Hematopoietic multipotent progenitor cell (in vitro differentiated cells): ENCODE results near the gene FANCG. TPM values are rescaled to one million over a fixed set of nuclear protein-coding genes. Genes with fewer than 3 reads are reported as not detected.

Experiments
- DNase-seq, 3 donors: peaks; one replicate each; pipeline ENCODE4 v3.0.0-alpha.2; 2011 to 2015; ENCODE audit warnings: low read depth in 2 of 3, low spot score in 2 of 3
- total RNA-seq: library from RNA; depleted of rRNA; stranded (reverse); fragments of >200 nt; gene quantifications from one replicate; pipeline ENCODE4 v1.2.3, GENCODE V29; 2012

The FANCG gene
- total RNA-seq, 1 donor, result 21.3 TPM

DNA sequence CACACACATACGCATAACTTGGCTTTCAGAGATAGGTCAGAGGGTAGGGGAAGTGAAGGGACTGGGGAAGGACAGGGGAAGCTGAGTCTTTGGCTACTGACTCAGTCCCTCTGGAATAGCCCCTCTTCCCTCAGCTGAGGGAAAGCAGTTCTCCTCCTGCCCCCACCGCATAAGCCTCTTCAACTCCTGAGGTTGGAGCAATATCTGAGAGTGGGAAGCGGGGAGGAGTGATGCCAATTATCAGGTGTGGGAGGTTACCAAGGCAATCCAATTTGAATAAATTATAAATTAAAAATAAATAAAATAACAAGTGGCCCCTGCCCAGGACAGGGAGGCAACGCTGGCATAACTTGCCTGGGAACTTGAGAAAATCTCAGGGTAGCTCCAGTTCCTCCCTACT, 24.8 kb upstream of the FANCG start:
- DNase-seq, result no peak

DNA sequence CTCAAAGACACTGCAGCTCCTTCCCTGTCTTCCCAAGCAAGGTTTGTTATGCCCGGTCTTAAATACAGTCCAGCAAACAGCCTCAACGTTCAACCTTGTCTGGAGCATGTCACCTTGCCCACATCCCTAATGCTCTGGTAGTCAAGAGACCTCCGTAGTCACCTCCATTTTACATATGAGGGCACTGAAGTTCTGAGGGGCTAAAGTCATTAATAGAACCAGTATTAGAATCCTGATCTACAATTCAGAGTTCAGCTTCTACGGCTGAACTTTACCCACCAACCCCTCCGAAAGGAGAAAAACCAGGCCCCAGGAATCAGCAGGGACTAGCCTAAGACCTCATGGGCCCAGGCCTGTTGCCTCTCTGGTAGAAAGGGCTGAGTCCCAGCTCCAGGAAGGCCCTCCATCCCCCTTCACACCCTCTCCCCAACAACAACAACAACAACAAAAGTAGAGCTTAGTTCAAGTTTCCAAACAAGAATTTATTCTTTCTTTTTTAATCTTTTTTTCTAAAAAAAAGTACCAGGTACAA, 24.0 kb upstream of the FANCG start:
- DNase-seq, result no peak

DNA sequence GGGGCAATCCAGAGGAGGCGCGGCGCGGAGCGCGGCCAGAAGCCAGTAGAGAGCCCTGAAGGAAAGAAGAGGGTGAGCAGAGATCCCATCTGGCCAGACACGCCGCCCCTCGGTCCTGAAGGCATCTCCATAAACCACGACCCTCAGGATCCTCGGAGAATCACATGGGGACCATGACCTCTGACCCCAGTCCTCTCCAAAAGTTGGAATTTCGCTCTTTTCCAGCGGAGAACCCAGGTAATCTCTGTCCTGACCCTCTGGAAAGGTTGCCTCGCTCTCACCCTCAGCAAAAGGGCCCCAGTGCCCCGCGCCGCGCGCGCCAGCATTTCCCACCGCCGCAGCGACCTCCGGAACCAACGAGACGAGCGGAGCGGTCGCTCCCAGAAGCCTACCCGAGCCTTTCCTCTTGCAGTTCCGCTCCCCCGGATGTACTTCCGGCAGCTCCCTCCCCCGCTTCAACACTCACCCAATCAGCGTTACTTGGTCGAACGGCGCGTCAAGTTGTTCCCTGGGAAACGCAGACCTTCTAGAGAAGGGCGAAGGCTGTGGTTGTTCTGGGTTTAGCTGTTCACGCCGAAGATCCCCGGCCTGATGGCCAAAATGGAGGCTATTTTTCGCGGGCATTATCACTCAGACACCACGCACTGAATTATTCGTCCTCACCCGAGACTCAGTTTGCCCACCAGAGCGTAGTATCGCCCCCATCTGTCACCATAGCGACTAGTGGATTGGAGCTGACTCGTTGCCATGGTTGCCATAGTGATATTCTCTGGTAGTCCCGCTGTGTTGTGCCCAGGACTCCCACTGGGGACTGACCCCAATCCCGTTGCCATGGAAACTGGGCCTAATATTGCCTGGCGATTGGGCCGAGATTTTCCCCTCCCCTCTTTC, 23.3 kb upstream of the FANCG start, which contains the start of gene STOML2:
Gene STOML2, minus strand, starts transcription at position 363 of the 891 bp plus-strand sequence. Its CDS starts 37 bp downstream, at position 326.
- peak; percentile 74 to 98 (median 96) for DNase-seq

DNA sequence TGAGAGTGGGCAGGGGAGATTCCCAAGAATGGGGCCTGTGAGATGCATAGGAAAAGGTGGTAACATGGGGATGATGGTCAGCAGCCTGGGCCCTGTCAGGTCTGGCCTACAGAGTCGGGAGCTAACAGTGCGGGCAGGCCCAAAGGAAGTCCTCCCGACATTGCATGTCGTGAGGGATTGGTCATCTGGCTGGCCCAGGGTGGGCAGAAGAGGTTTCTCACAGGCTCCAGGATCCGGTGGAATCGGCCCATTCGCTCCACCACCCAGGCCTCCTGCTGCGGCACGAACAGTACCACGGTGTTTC, 22.7 kb upstream of the FANCG start:
- no peak for DNase-seq

DNA sequence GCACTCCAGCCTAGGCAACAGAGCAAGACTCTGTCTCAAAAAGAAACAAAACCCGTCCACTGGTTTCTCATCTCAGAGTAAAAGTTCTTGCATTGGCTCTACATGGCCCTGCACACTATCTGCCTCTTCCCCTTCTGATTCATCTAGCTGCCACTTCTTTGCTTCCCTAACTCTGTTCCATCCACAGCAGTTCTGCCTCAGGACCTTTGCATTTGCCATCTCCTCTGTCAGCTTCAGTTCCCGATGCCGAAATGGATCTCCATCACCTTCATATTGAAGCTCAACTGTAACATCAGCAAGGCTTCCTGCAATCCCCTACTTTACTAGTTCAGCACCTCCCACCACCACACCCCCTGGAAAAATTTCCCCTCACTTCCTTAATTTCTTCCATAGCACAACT, 17.8 kb upstream of the FANCG start:
- DNase-seq, result no peak

DNA sequence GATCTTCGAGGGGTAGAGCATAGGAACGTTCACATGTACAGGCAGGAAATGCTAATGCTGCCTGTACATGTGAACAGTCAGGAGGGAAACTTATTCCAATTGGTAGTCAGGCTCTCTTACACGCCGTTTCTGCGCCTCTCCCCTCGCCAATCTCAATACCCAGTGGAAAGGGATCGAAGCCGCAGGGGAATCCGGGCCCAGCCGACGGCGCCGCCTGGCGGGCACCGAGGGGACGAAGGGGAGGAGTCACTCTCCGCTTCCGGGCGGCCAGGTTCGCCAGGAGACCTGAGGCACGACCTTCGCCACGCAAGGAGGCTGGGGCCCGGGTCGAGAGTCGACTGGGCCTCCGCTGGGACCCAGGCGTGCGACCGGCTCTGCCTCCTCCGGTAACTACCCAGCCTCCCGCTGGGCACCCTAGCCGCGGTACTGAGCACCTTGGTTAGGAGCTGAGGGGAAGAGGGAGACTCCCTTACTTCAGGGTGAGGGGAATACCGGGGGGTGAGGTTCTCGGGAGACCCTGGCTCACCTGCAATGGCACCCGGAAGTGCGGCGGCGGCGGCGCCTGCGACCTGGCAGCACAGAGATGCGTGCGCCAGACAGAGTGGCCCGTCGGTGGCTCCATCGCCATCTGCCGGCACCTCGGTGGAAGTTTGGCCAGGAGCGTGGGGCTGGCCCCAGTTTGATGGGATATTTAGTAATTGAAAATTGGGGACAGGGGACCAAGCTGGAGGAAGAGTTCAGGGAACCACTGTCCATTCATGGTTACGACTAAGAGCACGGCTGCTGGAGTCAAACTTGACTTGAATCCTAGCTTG, 16.5 kb upstream of the FANCG start, which contains the start of gene PIGO:
Gene PIGO, minus strand, starts transcription at position 557 of the 815 bp plus-strand sequence. CDS start 1,026 bp downstream, outside the sequence.
- peak; percentile 80 to 90 (median 88) for DNase-seq

DNA sequence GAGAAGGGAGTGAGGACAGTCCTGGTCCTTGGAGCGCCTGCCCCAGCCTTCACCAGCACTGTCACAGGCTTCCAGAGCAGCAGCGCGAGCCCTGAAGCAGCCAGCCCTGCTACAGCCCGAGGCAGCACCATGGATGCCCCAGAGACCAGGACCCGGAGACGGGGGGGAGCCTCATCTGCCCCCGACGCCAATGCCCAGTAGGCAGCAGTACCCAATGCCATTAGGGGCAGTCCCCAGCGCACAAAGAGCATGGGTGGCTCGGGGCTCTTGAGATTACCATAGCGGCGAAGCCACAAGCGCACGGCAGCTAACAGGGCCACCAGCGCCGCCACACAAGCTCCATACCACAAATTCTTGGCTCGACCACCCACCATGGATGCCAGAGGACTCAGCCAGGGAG, 11.8 kb upstream of the FANCG start:
- DNase-seq, result no peak

DNA sequence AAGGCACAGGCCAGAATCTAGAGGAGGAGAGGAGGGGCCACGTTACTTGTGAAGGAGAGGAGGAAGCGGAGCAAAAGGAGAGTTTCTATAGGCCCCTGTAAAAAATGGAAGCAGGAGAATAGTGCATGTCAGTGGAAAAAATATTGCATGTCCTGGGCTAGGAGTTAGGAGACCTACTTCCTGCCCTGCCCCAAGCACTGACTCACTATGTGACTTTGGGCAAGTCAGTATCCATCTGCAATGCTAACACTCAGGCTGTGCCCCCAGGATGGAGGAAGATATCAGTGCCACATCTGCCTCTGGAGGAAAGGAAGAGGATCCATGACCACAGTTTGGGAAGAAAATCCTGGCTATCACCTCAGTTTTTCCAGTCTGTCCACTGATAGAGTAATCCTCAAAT, 9.7 kb upstream of the FANCG start:
- DNase-seq, result no peak

DNA sequence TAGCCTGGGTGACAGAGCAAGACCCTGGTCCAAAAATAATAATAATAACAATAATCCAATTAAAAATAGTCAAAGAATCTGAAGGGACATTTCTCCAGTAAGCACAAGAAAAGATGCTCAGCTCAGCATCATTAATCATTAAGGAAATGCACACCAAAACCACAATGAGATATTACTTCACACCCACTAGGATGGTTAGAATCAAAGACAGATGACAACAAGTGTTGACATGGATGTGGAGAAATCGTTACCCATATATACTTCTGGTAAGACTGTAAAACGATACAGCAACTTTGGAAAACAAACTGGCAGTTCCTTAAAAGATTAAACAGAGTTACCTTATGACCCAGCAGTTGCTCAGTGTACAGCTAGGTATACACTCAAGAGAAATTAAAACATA, 5.3 kb upstream of the FANCG start:
- no peak for DNase-seq

DNA sequence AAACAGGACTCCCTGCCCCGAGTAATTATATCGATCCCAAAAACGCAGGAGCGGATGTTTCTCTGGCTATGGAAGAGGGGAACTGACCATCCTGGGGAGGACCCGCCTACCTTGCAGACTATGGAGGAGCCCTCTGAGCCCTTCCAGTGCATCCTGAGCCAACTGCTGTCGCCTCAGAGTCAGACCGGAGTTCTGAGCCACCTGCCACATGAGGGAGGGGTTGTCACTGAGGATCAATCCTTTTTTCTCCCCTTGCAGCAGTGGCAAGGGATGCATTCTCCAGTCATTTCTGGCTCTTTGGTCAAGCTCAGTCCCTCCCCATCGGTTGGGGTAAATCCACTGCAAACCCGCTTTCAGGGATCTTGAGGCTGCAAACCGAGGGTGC, 709 bp downstream of the FANCG start:
- DNase-seq, result no peak

DNA sequence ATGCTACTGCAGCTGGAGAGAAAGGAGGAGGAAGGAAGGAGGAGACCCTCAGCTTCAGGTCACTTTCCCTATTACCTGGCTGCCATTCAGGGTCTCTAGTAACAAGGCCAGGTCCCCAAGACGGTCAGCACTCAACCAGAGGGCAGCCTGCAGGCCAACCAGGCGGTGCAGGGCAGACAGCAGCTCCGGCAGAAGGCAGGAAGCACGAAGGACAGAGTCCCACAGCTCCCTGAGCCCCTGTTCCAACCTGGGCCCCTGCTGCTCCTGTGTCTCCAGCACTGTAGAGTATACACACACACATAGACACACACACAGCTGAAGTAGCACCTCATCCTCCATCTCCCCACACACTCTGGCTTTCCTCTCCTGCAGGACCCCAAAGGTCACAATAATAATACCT, 1.7 kb downstream of the FANCG start:
- DNase-seq, result no peak

DNA sequence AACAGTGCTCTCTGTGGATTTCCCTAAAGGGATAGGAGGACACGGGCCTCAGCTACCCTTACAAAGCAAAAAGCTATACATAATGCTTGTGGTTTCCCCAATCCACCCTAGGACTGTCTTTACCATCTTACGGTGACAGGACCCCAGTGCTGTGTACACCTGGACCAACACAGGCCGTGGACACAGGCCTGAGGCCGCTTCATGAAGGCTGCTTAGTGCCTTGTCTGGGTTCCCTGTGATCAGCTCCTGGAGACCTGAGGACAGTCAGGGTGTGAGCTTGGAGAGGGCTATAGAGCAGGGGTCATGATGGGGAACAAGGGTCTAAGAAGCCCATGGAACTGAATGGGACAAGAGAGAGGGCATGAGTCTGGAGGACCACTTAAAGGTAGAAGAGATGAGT, 2.9 kb downstream of the FANCG start:
- no peak for DNase-seq

DNA sequence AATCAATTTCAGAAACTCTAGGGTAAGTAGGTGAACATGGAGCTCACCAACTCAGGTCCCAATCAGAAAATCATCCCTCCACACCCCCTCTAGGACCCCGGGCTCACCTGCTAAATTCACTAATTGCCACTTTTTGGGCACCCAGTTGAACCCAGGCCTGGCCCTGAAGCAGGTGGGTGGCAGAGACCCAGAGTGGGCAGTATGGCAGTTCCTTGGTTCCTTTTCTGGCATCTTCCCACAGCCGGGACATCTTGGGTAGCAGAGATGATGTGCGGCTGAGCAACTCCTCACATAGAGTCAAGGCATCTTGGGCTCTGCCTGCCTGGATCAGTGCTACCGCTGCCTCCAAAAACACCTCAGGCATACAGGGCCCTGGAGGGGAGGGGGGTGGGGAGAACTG, 4.4 kb downstream of the FANCG start:
- DNase-seq, result no peak

DNA sequence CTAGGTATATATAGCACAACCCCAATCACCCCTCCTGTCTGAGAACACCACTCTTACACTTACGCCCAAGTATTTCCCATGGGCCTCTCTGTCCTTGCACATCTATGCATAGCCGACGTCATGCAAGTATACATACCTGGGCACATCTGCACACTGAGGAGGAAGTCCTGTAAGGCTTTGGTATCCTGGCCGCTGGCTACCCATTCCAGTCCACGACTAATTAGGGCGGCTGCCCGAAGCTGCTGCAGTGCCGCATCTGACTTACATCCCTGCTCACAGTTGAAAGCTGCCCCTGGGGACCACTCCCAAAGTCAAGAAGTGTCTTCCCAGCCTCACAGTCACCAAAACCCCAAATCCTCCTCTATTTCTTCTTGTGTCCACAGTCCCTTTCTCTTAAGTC, 5.0 kb downstream of the FANCG start:
- no peak for DNase-seq

DNA sequence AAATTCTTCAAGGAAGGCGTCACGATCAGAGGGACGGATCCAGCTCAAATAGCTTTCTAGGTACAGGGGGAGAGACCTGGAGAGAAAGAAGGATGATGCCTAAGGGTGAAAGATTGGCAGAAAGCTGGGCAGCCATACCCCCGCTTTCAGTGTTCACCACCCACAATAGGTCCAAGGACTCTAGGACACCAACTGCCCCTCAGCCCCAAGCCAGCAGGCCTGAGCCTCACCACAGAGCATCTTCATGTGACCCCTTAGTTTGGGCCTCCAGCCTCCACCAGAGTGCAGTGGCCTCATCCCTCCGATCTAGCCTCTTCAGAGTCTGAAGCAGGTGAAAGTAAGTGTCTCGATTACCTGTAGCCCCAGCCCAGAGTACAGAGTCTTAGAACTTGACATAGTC, 5.6 kb downstream of the FANCG start:
- DNase-seq, result no peak

DNA sequence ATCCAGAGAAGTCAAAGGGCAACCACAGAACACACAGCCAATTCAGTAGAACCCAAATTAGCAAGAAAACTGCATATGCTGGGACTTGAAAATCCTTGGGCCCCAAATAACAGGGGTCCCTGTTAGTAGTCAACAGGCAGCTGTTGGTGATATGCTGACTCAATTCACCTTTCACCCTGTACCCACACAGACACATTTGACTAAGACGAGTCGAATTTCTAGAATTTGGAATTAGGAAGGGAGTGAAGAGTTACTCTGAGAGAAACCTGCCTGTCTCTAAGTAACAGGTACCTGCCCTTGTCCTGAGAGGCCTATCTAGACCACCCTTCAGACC, 6.5 kb downstream of the FANCG start:
- DNase-seq, result no peak

DNA sequence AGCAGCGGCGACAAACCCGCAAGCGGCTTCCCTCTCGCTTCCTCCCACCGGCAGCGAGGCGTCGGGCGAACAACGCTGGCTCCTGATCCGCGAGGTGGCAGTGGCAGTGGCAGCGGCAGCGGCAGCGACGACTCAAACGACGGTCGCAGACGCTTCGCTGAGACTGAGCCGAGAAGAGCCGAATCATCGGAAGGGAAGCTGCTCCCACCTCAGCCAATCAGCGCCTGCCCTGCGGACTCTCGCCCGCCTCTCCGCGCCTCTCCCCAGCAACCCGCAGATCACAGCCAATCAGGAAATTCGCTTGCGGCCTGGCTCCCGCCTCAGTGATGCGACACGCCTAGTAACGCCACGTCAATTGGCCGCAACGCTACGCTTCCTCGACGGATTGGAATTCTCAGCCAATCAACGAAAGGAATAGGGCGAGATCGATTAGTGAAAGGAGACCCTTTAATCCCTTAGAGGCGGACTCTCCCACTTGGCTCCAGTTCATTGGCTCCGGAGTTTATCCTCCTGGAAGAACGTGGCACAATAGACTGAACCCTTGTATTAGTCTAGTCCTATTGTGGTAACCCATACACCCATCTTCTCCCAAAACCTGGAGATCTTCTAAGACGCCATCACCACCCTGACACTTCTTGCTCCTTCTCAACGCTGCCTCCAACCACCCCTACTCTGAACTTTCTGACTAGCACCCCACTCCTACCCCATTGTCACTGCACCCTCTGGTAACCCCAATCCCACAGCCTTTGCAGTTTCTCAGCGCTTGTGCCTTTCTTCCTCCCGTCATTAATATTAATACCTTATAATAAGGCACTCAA, 7.1 kb downstream of the FANCG start, which contains the start of gene VCP:
Gene VCP, minus strand, starts transcription at position 165 of the 818 bp plus-strand sequence. CDS start 272 bp downstream, outside the sequence.
- DNase-seq, result peak; percentile 88 to 99 (median 98)

DNA sequence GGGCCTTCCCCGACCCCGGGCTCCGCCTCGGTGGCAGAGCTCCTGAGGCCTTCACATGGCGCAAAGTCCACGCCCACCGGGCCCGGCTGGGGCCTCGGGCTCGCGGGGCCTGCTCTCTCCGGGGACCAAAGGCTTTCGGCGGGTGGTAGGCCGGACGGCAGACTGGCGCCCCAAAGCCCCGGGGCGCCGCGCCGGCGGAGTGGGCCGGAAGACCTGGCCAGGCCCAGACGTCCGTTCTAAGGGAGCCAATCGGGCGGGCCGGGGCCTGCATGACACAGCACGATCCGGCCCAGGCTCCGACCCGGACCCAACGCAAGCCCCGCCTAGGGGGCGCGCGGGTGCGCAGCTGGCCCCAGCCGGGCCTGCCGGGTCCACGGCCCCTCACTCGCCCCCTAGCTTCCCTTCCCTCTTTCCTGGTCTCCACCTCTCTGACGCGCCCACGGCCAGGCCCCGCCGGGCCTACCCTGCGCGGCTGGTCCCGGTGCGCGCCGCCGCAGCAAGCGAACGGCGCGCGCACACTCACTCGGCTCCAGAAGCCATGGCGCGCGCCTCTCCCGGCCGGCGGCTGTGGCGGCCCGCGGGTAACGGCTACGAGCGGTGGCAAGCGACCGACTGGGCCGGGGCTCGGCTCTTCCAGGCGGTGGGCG, 7.8 kb downstream of the FANCG start:
- DNase-seq, result peak; percentile 68 to 93 (median 92)

DNA sequence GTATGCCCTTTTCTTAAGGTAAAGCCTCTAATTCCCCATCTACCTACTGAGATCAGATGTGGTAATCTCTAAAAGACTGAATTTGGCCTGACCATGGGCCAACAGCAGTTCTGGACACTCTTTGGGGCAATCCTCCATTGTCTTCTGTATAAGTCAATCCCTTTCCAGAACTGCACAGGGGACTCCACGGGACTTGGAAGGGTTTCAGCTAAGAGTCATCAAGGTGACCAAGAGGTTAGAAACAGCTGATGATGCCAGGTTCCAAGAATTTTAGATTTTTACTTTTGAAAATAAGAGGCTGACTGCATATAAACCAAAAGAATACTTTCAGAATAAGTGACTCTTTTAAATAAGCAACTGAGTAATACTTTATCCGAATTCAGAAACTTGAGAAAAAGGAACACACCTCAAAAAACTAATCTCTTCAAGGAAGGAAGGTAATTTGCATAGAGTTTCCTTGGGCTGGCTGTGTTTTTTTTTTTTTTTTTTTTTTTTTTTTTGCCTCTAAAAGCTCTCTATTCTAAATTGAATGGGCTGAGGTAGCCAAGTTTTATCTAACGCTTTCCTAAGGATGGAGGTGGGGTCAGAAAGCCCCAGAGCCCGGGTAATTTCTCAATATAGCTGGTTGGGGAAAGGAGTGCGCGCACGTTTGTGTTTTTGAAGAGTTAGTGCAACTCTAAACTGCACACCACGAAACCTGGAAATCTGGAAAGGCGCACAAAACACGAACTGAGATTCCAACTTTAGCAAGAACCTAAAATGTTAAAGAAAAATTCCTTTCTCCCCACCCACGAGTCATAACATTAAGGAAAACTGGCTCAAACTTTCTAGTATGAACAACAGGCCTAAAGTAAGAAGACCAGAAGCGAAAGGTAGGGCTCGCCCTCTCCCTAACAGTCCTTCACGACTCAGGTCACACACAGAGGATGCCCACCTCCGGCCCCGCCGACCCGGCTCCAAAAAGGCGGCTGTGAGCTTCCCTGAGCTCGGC, 8.6 kb downstream of the FANCG start:
- no peak for DNase-seq
